ENCODE data around the gene KRTAP5-4.
"Not testable (repeated sequence)": the region's sequence is repeated elsewhere in the genome, so short reads cannot be mapped to it uniquely, and the experiment has no call there.

The KRTAP5-4 gene

GRCh38 chr11:1586699-1587098 is 35.2 kb downstream of the KRTAP5-4 start:
- DNase-seq (ENCODE audit: insufficient read length, low spot score) (no peak), FAIRE-seq (no peak)
- TF ChIP-seq SPI1 (IDR thresholded peaks at IDR 0.05; ENCODE audit: low read depth, low read length) (no peak), POLR2AphosphoS5 (IDR thresholded peaks at IDR 0.05; ENCODE audit: low read depth, low read length) (no peak), POLR2A (IDR thresholded peaks at IDR 0.05; ENCODE audit: low read depth, low read length) (no peak), PAX5 (IDR thresholded peaks at IDR 0.05; ENCODE audit: insufficient read depth, low read length, severe bottlenecking) (no peak), TAF1 (IDR thresholded peaks at IDR 0.05; ENCODE audit: low read depth, low read length) (no peak), POU2F2 (IDR thresholded peaks at IDR 0.05; ENCODE audit: low read depth, low read length) (no peak)

DNA sequence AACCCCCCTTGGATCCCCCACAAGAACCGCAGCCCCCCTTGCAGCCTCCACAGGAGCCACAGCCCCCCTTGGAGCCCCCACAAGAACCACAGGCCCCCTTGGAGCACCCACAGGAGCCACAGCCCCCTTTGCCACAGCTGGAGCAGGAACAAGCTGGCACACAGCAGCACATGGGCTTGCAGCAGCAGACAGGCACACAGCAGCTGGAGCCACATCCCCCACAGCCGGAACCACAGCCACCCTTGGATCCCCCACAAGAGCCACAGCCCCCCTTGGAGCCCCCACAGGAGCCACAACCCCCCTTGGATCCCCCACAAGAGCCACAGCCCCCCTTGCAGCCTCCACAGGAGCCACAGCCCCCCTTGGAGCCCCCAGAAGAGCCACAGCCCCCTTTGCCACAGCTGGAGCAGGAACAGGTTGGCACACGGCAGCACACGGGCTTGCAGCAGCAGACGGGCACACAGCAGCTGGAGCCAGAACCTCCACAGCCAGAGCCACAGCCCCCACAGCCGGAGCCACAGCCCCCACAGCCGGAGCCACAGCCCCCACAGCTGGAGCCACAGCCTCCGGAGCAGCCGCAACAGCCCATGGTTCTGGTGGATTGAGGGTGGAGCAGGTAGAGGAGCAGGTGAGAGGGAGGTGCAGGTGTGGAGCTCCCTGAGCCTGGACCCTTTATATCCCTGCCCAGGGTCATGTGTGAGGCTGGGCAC is 37.1 kb downstream of the KRTAP5-4 start, which contains the start of gene KRTAP5-1:
Gene KRTAP5-1, minus strand, starts transcription at position 623 of the 710 bp plus-strand sequence. Its CDS starts 34 bp downstream, at position 589.
- DNase-seq (ENCODE audit: insufficient read length, low spot score), result not testable (repeated sequence)

DNA sequence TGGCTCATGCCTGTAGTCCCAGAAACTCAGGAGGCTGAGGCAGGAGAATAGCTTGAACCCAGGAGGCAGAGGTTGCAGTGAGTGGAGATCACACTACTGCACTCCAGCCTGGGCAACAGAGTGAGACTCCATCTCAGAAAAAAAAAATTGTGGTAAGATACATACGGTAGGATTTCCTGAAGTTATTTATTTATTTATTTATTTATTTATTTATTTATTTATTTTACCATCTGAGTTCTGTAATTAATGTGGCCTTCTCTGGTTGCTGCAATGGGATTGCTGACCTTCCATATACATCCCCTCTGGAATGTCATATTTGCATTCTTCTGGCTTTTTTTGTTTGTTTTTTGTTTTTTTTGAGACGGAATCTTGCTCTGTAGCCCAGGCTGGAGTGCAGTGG is 39.0 kb downstream of the KRTAP5-4 start:
- DNase-seq (ENCODE audit: insufficient read length, low spot score); FAIRE-seq: not testable (repeated sequence)

More for the DNA sequence above, 37.1 kb downstream of the KRTAP5-4 start, which contains the start of gene KRTAP5-1:
- not testable (repeated sequence) for FAIRE-seq

DNA sequence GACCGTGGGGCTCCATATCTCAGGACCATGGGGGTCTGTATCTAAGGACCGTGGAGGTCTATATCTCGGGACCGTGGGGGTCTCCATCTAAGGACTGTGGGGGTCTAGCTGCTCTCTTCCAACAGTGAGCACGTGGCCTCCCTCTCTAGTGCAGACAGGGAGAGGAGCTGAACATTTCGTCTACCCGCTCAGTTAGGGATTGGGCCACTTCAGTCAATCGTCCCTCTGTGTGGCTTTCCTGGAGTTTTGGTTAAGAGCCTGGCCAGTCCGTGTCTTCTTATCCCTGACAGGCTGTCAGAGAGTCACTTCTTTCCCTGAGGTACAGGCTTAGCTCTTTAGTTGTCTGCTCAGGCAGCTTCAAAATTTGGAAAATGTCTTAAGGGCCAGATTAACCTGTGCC is 40.0 kb downstream of the KRTAP5-4 start:
- no peak for FAIRE-seq
- no peak for DNase-seq (ENCODE audit: insufficient read length, low spot score)

GRCh38 chr11:1576825-1577224 is 45.1 kb downstream of the KRTAP5-4 start:
- FAIRE-seq, result no peak
- TF ChIP-seq POLR2A (IDR thresholded peaks at IDR 0.05; ENCODE audit: low read depth, low read length) (no peak), POLR2AphosphoS5 (IDR thresholded peaks at IDR 0.05; ENCODE audit: low read depth, low read length) (no peak), POU2F2 (IDR thresholded peaks at IDR 0.05; ENCODE audit: low read depth, low read length) (no peak), SPI1 (IDR thresholded peaks at IDR 0.05; ENCODE audit: low read depth, low read length) (no peak), PAX5 (IDR thresholded peaks at IDR 0.05; ENCODE audit: insufficient read depth, low read length, severe bottlenecking) (no peak), TAF1 (IDR thresholded peaks at IDR 0.05; ENCODE audit: low read depth, low read length) (no peak)

More for the DNA sequence above, 40.0 kb downstream of the KRTAP5-4 start:
- TF ChIP-seq POLR2AphosphoS5 (IDR thresholded peaks at IDR 0.05; ENCODE audit: low read depth, low read length), result no peak
- no peak for TF ChIP-seq SPI1 (IDR thresholded peaks at IDR 0.05; ENCODE audit: low read depth, low read length)
- TF ChIP-seq TAF1 (IDR thresholded peaks at IDR 0.05; ENCODE audit: low read depth, low read length), result no peak
- no peak for TF ChIP-seq POLR2A (IDR thresholded peaks at IDR 0.05; ENCODE audit: low read depth, low read length)
- no peak for TF ChIP-seq POU2F2 (IDR thresholded peaks at IDR 0.05; ENCODE audit: low read depth, low read length)
- no peak for TF ChIP-seq PAX5 (IDR thresholded peaks at IDR 0.05; ENCODE audit: insufficient read depth, low read length, severe bottlenecking)

DNA sequence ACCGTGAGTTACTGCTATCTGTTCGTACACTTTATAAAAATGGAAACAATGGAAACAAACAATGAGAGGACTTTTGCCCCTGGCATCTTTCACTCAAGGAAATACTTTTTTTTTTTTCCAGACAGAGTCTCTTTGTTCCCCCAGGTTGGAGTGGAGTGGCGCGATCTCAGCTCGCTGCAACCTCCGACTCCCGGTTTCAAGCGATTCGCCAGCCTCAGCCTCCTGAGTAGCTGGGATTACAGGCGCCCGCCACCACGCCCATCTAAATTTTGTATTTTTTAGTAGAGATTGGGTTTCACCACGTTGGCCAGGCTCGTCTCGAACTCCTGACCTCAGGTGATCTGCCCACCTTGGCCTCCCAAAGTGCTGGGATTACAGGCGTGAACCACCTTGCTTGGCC is 46.2 kb downstream of the KRTAP5-4 start:
- FAIRE-seq, result not testable (repeated sequence)

More at GRCh38 chr11:1576825-1577224, 45.1 kb downstream of the KRTAP5-4 start:
- DNase-seq (ENCODE audit: insufficient read length, low spot score), result no peak

DNA sequence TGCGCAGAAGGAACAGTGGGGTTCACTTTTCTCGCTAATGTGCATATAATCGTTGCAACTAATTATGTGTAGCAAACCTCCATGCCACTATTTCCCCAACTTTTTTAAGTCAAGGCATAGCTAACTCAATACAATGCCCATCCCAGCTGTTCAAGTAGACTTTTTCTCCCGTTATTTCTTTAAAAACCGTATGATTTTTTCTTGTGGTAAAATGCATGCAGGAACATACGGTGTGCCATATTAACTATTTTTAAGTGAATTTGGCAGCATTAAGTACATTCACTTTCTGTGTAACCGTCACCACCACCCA is 47.0 kb downstream of the KRTAP5-4 start:
- no peak for DNase-seq (ENCODE audit: insufficient read length, low spot score)
- no peak for FAIRE-seq
- TF ChIP-seq POLR2A (IDR thresholded peaks at IDR 0.05; ENCODE audit: low read depth, low read length) (no peak), PAX5 (IDR thresholded peaks at IDR 0.05; ENCODE audit: insufficient read depth, low read length, severe bottlenecking) (no peak), POU2F2 (IDR thresholded peaks at IDR 0.05; ENCODE audit: low read depth, low read length) (no peak), TAF1 (IDR thresholded peaks at IDR 0.05; ENCODE audit: low read depth, low read length) (no peak), SPI1 (IDR thresholded peaks at IDR 0.05; ENCODE audit: low read depth, low read length) (no peak)

More for the DNA sequence above, 46.2 kb downstream of the KRTAP5-4 start:
- not testable (repeated sequence) for DNase-seq (ENCODE audit: insufficient read length, low spot score)

GRCh38 chr11:1574238-1574932 is 47.6 kb downstream of the KRTAP5-4 start:
- peak; percentile 77 for DNase-seq (ENCODE audit: insufficient read length, low spot score)
- FAIRE-seq, result peak; percentile 75

DNA sequence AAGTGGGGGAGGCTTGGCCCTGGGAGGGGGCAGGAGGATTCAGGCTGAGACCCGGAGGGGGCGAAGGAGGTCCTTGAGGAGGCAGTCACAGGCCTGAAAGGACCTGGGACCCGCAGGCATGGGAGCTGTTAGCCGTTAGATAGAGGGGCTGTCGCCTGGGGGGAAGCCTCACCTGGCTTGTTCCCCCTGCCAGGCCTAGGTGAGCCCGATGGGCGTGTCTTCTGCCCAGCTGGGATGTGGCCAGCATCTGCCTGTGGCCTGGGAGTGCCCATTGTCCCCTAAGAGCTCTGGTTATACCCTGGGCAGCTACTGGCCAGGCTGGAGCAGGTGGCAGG is 48.1 kb downstream of the KRTAP5-4 start:
- DNase-seq (ENCODE audit: insufficient read length, low spot score), result no peak
- FAIRE-seq, result no peak
- TF ChIP-seq SPI1 (IDR thresholded peaks at IDR 0.05; ENCODE audit: low read depth, low read length), result no peak
- TF ChIP-seq PAX5 (IDR thresholded peaks at IDR 0.05; ENCODE audit: insufficient read depth, low read length, severe bottlenecking), result no peak
- no peak for TF ChIP-seq POLR2A (IDR thresholded peaks at IDR 0.05; ENCODE audit: low read depth, low read length)
- TF ChIP-seq TAF1 (IDR thresholded peaks at IDR 0.05; ENCODE audit: low read depth, low read length), result no peak
- TF ChIP-seq POLR2AphosphoS5 (IDR thresholded peaks at IDR 0.05; ENCODE audit: low read depth, low read length), result no peak
- no peak for TF ChIP-seq POU2F2 (IDR thresholded peaks at IDR 0.05; ENCODE audit: low read depth, low read length)

More at GRCh38 chr11:1574238-1574932, 47.6 kb downstream of the KRTAP5-4 start:
- TF ChIP-seq POLR2AphosphoS5 (IDR thresholded peaks at IDR 0.05; ENCODE audit: low read depth, low read length), result no peak
- TF ChIP-seq PAX5 (IDR thresholded peaks at IDR 0.05; ENCODE audit: insufficient read depth, low read length, severe bottlenecking), result no peak
- no peak for TF ChIP-seq POLR2A (IDR thresholded peaks at IDR 0.05; ENCODE audit: low read depth, low read length)
- no peak for TF ChIP-seq TAF1 (IDR thresholded peaks at IDR 0.05; ENCODE audit: low read depth, low read length)
- no peak for TF ChIP-seq POU2F2 (IDR thresholded peaks at IDR 0.05; ENCODE audit: low read depth, low read length)
- no peak for TF ChIP-seq SPI1 (IDR thresholded peaks at IDR 0.05; ENCODE audit: low read depth, low read length)

DNA sequence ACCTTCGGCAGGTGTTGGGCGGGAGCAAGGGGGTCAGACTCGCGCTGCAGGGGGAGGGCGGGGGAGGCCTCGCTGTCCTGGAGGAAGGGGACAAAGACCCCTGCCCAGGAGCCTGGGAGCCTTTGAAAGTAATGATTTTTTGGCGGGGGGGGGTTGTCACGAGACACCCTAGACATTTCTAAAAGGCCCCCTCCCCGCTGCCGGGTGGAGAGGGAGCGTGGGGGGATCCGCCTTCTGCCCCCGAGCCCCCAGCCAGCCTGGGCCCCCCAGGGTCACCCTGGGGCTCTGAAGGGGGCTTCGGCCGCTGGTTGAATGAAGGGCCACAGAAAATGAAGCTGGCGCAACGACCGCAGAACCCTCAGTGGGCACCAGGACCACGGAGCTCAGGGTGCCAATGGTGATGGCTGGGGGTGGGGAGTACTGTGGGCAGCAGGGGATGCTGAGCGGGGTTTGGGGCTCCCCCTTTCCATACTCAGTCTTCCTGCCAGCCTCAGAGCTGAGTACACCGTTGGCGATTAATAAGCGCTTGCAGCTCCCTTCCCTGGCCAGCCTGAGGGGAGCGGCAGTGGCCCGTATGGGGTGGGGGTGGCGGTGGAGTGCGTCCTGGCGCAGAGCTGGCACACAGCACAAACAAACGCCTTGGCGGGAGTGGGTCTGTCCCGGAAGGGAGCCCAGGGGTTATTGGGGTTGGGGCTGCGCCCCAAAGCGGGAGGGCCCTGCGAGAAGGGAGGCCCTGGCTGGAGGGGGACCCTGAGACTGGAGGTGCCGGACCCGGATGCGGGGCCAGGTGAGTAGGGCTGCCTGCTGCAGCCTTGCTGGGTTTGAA is 48.6 kb downstream of the KRTAP5-4 start:
- TF ChIP-seq POLR2A (IDR thresholded peaks at IDR 0.05; ENCODE audit: low read depth, low read length) (no peak), TAF1 (IDR thresholded peaks at IDR 0.05; ENCODE audit: low read depth, low read length) (no peak), POLR2AphosphoS5 (IDR thresholded peaks at IDR 0.05; ENCODE audit: low read depth, low read length) (no peak), PAX5 (IDR thresholded peaks at IDR 0.05; ENCODE audit: insufficient read depth, low read length, severe bottlenecking) (no peak), SPI1 (IDR thresholded peaks at IDR 0.05; ENCODE audit: low read depth, low read length) (no peak), POU2F2 (IDR thresholded peaks at IDR 0.05; ENCODE audit: low read depth, low read length) (no peak)
- no peak for FAIRE-seq
- no peak for DNase-seq (ENCODE audit: insufficient read length, low spot score)
